NCI-H2029 treated with DMSO at 0.1 percent for 48 hours (cell line): ENCODE measurements around the gene ZEB1.
"Not testable (repeated sequence)": the region's sequence is repeated elsewhere in the genome, so short reads cannot be mapped to it uniquely, and the experiment has no call there.

Source experiments
- DNase-seq: peaks from one replicate; lab custom pipeline; 2025; lab: John Stamatoyannopoulos, UW

The ZEB1 gene

DNA sequence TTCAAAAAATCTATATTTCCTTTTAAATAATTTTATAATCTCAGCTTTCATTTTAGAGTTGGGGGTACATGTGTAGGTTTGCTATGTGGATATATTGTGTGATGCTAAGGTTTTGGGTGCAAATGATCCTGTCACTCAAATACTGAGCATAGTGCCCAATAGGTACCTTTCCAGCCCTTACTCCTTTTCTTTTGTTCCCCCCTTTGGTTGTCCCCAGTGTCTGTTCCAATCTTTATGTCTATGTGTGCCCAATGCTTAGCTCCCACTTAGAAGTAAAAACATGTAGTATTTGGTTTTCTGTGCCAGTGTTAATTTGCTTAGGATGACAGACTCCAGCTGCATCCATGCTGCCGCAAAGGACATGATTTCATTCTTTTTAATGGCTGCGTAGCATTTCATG is 103.6 kb downstream of the ZEB1 start:
- no peak for DNase-seq

DNA sequence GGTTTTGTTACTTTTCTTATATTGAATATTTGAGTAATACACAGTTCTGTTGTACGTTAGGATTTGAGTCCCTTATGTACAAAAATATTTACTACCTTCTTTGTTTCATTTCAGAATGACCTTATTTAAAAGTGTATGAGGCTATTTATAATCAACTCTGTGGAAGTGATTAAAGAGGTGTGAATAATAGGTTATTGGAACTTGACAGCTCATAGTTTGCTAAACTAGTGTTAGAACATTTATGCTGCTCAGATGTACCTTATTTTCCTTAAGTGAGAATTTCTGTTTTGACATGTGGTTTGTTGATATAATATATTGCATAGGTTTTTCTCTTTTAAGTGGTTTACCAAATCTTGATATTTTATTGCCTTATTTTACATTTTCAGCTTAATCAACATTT is 105.5 kb downstream of the ZEB1 start:
- no peak for DNase-seq

DNA sequence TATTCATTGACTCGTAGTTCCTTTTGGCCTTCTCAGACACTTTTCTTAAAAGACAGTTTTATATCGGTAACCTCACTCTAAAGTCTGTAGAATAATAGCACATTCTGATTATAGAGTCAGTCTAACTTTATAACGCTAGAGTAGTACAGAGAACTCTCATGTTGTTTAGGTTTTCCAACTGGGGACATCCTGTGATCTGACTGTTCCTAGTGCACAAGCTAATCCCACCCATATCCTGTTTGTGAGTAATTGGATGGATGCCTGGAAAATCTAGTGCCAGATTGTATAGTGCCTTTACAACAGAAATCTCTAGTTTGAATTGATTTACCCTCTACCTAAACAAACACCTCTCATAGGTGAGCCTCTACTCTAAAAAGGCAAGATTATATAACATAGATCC is 107.4 kb downstream of the ZEB1 start:
- no peak for DNase-seq

DNA sequence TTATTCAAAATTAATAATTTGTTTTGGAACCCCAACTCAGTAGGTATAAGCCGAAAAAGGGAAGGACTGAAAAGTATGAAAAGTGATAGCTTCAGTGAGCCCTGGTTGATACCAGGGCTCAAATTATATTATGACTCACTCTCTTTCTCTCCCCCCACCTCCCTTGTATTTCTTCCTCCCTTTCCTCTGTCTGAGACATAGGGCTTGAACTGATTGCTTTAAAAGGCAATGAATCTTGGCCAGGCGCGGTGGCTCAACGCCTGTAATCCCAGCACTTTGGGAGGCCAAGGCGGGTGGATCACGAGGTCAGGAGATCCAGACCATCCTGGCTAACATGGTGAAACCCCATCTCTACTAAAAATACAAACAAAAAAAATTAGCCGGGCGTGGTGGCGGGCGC is 108.3 kb downstream of the ZEB1 start:
- DNase-seq: not testable (repeated sequence)

DNA sequence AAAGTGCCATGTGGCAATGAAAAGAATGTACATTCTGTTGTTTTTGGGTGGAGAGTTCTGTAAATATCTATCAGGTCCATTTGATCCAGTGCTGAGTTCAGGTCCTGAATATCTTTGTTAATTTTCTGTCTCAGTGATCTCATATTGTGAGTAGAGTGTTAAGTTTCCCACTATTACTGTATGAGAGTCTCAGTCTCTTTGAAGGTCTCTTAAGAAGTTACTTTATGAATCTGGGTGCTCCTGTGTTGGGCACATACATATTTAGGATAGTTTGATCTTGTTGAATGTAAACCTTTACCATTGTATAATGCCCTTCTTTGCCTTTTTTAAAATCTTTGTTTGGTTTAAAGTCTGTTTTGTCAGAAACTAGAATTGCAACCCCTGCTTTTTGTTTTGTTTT is 109.5 kb downstream of the ZEB1 start:
- DNase-seq: not testable (repeated sequence)

DNA sequence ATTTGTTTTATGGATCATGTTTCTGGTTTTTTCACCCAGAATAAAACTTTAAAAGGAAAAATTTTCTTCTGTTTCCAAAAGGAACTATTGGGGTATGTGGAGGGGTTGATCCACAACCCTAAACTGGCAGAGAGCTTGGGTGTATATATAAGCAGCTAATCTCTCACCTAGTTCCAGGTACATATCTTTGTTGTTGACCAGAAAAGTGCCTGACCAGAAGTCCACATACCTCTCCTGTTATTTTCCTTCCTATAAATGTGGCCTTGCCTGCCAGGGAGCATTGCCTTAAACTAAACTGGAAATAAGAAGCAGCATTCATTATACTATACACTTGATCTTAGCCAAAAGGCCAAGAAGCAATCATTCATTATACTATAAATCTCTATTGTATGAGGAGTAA is 112.0 kb downstream of the ZEB1 start:
- DNase-seq: no peak

DNA sequence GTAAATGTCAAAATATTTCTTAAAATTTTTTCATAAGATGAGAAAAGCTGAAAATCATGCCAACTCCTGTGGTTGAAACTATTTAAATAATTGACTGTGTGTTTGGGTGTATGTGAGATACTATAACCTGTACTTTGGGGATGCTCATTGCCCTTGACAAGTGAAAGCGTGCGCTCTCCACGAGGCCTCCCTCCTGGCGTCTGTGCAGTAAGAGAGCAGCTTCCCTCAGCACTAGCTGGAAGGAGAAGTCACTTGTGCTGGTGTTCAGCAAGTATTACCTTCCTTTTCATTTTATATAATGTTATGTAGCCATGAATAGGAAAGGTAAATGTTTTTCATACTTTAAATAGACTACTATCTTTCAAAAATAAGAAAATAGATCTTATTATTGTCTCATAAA is 118.9 kb downstream of the ZEB1 start:
- no peak for DNase-seq

DNA sequence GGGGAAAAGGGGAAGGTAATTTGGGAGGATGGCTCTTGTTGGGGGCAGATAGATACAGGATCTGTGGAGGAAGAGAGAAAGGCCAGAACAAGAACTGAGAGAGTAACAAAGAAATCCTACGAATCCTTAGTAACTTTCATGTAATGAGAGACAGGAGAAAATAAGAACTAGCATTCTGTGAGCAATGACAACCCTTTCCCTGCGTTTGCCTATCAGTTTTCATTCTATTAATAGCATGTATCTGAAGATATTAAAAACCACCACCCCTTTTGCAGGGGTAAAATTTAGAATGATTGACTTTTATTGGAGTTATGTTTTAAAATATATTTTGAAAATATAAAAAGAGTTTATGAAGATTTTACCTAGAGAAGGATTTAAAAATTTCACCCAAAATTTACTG is 132.8 kb downstream of the ZEB1 start:
- DNase-seq: no peak

DNA sequence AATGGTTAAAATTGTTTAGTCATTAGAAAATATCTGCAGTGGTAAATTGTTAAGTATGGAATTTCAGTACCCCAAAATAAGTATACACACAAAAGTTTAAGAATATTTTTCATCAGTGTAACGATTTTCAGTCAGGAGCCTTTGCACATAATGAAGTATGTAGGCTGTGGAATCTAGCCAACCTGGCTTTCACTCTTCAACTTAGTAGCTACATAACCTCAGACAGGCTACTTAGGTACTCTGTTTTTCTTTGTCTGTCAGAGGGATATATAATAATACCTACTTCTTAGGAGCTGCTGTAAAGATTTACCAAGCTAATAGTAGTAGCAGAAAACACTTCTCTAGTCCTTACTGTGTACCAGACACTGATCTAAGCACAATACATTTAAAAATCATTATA is 137.5 kb downstream of the ZEB1 start:
- DNase-seq: no peak

DNA sequence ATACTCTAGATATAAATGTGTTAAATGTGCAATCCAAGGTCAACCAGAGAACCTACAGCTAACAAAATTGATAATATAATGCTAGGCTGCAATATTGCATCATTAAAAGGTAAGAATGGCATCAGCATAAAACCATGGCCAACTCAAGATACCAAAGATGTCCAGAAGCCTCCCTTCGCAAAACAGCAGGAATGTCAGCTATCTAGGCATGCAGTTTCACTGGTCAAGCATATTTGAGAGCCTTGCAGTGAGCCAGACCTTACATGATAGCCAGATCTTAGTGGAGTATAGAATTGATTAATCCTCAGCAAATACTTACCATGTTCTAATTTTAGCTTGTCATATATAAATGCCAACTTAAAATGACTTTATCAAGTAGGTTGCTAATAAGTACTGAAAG is 138.8 kb downstream of the ZEB1 start:
- no peak for DNase-seq

DNA sequence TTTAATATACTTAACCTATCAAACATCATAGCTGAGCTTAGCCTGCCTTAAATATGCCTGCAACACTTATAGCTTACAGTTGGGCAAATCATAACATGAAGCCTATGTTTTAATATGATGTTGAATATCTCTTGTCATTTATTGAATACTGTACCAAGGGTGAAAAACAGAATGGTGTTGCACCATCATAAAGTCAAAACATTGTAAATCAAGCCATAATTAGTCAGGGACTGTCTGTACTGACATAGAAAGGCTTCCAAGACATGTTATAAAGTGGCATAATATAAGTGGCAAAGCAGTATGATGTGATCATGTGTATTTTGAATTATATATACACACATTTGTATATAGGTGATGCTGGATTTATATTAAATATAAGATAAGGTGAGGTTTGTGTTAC is 140.0 kb downstream of the ZEB1 start:
- DNase-seq: no peak

DNA sequence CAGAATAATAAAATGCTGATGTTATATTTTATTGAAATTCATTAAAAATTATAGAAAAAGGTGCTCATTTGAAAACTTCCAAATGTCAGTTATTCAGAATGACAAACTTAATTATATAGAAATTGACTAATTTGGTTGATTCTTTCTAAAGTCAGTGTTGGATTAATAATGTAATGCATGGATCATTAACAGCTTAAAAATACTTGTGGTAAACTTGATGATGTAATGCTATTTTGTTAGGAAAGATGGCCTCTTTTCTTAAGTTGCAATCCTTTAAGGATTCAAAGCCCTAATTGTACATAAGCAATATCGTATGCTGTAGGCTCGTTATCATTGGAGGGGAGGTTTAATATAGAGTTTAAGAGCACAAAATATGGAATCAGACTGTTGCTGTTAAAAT is 141.2 kb downstream of the ZEB1 start:
- no peak for DNase-seq

DNA sequence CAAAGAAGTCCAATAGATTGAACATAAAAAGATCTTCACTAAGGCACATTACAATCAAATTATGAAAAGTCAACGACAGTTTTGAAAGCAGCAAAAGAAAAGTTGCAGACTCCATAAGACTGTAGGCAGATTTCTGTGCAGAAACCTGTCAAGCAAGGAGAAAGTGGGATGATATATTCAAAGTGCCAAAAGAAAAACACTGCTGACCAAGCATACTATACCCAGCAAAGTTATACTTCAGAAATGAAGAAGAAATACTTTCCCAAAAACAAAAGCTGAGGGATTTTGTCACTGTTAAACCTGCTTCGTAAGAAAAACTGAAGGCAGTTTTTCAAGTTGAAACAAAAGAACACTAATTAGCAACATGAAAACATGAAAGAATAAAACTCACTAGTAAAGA is 145.5 kb downstream of the ZEB1 start:
- no peak for DNase-seq

DNA sequence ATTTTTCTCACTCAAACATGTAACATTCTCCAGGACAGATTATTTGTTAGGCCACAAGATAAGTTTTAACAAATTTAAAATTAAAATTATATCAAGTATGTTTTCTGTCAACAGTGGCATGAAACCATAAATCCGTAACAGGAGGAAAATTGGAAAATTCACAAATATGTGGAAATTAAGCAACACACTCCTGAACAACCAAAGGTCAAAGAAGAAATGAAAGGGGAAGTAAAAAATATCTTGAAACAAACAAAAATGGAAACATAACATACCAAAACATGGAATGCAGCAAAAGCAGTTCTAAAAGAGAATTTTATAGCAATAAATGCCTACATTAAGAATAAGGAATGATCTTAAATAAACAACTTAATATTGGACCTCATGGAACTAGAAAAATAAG is 147.3 kb downstream of the ZEB1 start:
- no peak for DNase-seq

DNA sequence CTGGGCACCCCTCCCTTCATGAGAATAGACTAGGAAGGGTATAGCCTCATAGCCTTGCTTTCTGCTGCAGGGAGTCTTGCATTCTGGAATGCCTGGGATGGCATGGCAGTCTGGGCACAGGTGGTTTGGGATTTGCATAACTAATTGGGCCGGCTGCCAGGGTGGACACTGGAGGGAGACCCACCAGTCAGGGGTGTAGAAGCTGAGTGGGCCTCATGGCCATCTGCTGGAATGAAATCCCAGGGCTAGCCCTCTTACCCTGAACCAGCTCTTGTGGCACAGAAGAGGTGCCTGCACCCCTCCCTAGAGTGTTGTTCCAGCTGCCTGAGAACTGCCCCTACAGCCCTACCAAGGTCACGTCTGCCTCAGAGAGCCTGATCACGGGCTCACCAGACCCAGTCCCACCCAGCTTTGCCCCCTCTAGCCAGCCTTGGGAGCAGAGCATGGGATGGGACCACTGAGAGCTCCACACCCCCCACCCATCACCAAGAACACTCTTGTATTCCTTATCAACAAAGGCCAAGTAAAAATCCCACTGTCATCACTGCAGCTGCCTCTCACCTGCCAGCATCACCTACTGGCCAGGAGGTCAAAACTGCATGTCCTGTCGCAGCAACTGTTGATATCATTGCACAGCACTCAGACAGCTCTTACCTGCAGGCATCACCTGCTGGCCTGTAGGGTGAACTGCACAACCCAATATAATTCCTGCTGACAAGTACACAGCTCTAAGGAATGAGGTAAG is 148.9 kb downstream of the ZEB1 start:
- DNase-seq: no peak

DNA sequence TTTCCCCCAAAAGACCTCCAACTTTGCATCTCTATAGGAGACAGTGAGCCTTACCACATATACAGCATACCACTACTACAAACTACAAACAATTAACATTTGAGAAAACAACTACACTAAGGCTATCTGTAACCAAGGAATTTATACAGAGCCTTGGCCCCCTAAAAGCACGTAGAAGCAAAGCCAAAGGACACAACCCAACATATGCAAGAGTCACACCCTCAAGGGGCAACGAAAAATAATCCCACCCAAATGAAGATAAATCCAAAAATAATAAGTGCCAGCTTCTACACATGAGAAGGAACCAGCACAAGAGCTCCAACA is 149.5 kb downstream of the ZEB1 start:
- DNase-seq: no peak

DNA sequence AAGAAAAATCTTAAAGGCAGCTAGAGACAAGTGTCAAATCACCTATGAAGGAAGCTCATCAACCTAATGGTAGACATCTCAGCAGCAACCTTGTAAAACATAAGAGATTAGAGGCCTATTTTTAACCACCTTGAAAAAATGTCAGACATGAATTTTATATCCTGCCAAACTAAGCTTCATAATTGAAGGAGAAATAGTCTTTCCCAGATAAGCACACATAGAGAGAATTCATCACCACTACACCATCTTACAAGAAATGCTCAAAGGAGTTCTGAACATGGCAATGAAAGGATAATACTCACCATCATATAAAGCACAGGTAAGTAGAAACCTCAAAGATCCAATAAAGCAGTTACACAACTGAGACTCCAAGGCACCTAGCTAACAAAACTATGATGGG is 156.5 kb downstream of the ZEB1 start:
- DNase-seq: no peak

DNA sequence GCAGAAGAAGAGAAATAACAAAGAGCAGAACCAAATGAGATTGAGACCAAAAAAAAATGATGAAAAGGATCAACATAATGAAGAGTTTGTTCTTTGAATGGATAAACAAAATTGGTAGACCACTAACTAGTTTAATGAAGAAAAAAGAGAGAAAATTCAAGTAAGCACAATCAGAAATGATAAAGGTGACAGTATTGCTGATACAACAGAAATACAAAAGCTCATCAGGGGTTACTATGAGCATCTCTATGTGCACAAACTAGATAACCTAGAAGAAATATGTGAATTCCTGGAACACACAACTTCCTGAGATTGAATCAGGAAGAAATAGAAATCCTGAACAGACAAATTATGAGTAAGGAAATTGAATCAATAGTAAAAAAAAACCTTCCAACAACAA is 157.1 kb downstream of the ZEB1 start:
- DNase-seq: no peak

DNA sequence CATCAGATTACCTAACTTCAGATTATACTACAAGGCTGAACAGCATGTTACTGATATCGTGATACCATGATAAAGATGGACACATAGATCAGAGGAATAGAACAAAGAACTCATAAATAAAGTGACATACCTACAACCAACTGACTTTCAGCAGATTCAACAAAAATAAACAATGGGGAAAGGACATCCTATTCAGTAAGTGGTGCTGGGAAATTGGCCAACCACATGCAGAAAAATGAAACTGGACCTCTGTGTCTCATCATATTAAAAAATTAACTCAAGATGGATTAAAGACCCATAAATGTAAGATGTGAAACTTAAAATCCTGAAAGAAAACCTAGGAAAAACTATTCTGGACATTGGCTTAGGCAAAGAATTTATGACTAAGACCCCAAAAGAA is 158.6 kb downstream of the ZEB1 start:
- no peak for DNase-seq

DNA sequence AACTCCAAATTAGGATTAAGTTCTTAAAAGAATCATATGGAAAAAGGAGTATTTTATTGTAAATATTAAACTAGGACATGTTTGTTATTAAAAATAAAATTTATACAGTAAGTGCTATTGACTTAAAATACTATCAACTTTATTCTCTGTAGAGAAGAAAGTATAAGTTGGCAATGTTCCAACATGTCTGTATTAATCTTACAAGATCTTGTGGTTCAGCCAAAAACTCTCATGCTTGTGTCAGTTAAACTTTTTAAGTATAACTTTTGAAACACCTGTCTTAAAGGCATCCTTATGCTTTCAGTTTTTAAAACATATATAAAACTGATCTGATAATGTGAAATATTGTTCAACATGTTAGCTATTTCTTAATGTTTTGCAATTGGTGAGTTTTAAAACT is 160.7 kb downstream of the ZEB1 start:
- DNase-seq: no peak

DNA sequence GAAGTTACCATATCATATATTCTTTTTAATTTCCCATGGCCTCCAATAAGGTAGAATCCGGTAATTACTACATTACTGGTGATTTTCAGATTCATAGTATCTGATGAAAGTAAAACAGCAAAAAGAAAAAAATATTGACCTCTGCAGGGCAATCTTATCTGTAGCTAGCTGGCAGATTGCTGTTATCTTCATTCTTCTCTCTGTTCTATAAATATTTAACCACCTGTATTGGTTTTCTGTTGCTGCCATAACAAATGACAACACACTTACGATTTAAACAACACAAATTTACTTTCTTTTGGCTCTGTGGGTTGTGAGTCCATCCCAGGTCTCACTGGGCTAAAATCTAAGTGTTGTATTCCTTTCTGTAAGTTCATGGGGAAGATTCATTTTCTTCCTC is 164.5 kb downstream of the ZEB1 start:
- DNase-seq: no peak

DNA sequence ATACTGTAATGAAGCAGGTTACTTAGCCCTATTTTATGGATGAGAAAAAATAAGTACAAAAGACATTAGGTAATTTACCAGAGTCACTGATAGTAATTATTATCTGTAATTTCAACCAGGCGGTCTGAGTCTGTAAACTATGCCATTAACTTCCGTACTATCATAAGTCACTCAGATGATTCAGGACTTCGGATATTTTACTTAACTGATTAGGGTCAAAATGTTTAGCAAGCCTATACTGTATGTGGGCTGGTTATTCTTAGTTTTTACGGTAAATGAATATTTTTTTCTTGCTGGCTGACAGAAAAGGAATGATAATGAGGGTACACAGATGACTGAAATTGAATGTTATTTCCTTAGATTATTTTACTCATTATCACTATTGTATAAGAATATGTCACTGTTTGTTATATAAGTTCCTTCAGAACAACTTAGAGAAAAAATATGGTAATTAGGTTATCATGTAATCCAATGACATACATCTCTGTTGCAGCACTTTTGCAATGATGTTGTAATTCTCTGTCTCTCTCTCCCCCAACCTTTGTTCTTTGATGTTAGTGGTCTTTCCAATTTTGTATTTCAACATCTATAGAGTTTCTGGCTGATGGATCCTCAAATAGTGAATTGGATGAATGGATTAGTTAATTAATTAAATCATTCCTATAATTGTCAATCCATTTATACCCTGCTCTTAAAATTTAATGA is 165.6 kb downstream of the ZEB1 start:
- no peak for DNase-seq

DNA sequence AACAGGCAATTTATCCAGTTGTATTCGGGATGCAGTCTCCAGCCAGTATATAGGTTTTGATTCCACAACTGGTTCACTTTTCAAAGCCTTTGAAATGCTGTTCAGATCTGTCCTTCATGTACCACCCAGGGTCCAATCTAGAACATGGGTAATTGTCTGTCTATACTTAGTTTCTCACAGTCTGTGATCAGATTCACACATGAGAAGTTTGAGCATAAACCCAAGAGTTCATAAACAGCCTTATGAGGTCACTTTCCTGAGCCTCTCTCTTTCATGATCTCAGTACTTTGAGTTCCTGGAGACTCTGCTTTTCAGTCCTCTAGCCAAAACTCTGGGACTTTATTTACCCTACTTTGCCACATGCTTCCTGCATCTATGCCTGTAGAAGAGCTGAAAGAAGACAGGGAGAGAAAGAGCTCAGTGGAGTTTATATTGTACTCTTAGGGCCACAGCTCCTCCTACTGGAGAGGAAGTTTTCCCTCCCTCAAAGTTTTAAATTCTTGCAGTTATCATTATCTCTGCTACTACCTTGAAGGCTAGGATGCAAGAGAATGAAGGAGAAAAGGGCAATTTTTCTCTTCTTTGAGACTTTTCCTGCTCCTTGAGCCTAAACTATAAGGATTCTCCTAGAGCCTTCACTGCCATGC is 172.0 kb downstream of the ZEB1 start:
- no peak for DNase-seq

DNA sequence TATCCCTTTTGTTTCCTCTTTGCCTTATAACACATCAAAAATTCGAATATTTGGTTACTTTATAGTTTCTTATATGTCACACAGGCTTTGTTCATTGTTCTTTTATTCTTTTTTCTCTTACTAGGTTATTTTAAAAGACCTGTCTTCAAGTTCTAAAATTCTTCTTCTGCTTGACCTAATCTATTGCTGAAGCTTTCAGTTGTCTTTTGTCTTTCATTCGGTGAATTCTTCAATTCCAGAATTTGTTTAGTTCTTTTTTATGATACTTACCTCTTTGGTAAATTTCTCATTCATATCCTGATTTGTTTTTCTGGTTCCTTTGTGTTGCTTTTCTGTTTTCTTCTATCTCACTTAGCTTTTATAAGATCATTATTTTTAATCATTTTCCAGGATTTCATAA is 188.4 kb downstream of the ZEB1 start:
- DNase-seq: no peak
